ENCODE results near the gene BAIAP2. TPM values are rescaled to one million over a fixed set of nuclear protein-coding genes. Genes with fewer than 3 reads are reported as not detected.

The BAIAP2 gene
- total RNA-seq, 4 donors from 2014 or later: 35.8 to 86.8 (median 42.1) TPM

GRCh38 chr17:81139428-81139827 lies 104.5 kb downstream of the BAIAP2 start:
- TF ChIP-seq POLR2A (IDR thresholded peaks at IDR 0.05): no peak
- TF ChIP-seq, protein P1, sequence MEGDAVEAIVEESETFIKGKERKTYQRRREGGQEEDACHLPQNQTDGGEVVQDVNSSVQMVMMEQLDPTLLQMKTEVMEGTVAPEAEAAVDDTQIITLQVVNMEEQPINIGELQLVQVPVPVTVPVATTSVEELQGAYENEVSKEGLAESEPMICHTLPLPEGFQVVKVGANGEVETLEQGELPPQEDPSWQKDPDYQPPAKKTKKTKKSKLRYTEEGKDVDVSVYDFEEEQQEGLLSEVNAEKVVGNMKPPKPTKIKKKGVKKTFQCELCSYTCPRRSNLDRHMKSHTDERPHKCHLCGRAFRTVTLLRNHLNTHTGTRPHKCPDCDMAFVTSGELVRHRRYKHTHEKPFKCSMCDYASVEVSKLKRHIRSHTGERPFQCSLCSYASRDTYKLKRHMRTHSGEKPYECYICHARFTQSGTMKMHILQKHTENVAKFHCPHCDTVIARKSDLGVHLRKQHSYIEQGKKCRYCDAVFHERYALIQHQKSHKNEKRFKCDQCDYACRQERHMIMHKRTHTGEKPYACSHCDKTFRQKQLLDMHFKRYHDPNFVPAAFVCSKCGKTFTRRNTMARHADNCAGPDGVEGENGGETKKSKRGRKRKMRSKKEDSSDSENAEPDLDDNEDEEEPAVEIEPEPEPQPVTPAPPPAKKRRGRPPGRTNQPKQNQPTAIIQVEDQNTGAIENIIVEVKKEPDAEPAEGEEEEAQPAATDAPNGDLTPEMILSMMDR (IDR thresholded peaks at IDR 0.05): no peak
- H3K27me3 ChIP-seq: no peaks in the 10 kb centered on the region
- 82 to 93% methylated on average over 7 to 8 of the region's 8 CpGs for WGBS, 2 donors

GRCh38 chr17:81140018-81140417 lies 105.1 kb downstream of the BAIAP2 start:
- Histone ChIP-seq H3K4me3 (replicated peaks in 1 of 3) (no peak overlapping the region), H3K4me1 (peaks cover 0 to 9% of the 10 kb centered on the region in 2 donors), H3K27me3 (no peaks in the 10 kb centered on the region), H3K36me3 (no peaks in the 10 kb centered on the region), H3K27ac (no peak overlapping the region), H3K9me3 (no peaks in the 10 kb centered on the region)
- TF ChIP-seq, protein P1 (IDR thresholded peaks at IDR 0.05): no peak
- TF ChIP-seq POLR2A (IDR thresholded peaks at IDR 0.05): no peak
- intact Hi-C loops (cut with DNase I): loop anchor here (5.0 kb wide), 1 partner anchor 97 kb away; the partner anchor contains the start of genes NDUFAF8 and TEPSIN
- no peak for DNase-seq
- 77 to 84% methylated on average over 7 to 8 of the region's 8 CpGs for WGBS, 2 donors

More at GRCh38 chr17:81139428-81139827, 104.5 kb downstream of the BAIAP2 start:
- peaks cover 0 to 9% of the 10 kb centered on the region in 2 donors for H3K4me1 ChIP-seq
- H3K4me3 ChIP-seq (replicated peaks in 1 of 3): no peak overlapping the region
- H3K36me3 ChIP-seq: no peaks in the 10 kb centered on the region
- no peak overlapping the region for H3K27ac ChIP-seq
- intact Hi-C loops (cut with DNase I): no loop called here
- no peaks in the 10 kb centered on the region for H3K9me3 ChIP-seq
- DNase-seq: no peak

GRCh38 chr17:81140695-81141094 lies 105.7 kb downstream of the BAIAP2 start:
- DNase-seq: no peak
- H3K9me3 ChIP-seq: no peaks in the 10 kb centered on the region
- WGBS, 2 donors: 95 to 97% methylated on average over 28 to 30 of the region's 37 CpGs
- H3K36me3 ChIP-seq: no peaks in the 10 kb centered on the region
- TF ChIP-seq, protein P1 (IDR thresholded peaks at IDR 0.05): no peak
- no peak for TF ChIP-seq POLR2A (IDR thresholded peaks at IDR 0.05)
- H3K27me3 ChIP-seq: no peaks in the 10 kb centered on the region
- no peak overlapping the region for H3K4me3 ChIP-seq (replicated peaks in 1 of 3)
- intact Hi-C loops (cut with DNase I): loop anchor here (5.0 kb wide), 1 partner anchor 97 kb away; the partner anchor contains the start of genes NDUFAF8 and TEPSIN
- peaks cover 0 to 9% of the 10 kb centered on the region in 2 donors for H3K4me1 ChIP-seq
- H3K27ac ChIP-seq: no peak overlapping the region

DNA sequence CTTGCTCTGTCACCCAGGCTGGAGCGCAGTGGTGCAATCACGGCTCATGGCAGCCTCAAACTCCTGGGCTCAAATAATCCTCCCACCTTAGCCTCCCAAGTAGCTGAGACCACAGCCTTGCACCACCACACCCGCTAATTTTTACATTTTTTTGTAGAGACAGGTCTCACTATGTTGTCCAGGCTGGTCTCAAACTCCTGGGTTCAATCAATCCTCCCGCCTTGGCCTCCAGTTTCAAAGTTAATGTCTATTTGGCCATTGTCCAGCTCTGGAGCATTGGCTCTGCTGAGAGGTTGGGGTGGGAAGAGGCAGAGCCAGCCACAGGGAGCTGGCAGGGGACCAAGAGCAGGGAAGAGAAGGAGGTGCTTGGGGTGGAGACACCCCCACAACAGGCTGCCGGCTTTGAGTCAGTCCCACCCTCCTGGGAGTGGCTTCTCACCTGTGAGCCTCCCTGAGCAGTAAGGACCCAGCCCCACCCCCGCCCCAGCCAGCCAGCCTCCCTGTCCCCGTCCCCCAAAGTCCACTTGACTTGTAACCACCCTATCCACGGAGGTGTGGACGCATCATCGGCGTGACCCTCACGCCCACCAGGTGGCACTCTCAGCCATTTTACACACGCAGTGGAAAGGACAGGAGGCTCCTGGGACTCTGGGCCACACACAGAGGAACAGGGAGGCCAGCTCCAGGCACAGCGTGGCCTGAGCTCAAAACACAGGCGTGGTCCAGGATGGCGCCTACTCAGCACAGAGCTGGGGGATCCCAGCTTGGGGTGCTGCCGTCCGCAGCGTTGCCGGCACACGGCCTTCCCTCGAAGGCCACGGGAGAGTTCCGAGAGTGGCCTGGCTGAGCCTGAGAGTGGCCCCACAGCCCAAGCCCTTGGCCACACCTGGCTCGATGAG lies 107.6 kb downstream of the BAIAP2 start:
- Histone ChIP-seq H3K9me3 (no peaks in the 10 kb centered on the region), H3K4me3 (replicated peaks in 1 of 3) (no peak overlapping the region), H3K27me3 (no peaks in the 10 kb centered on the region), H3K36me3 (no peaks in the 10 kb centered on the region), H3K4me1 (peaks cover 0 to 9% of the 10 kb centered on the region in 2 donors), H3K27ac (no peak overlapping the region)
- no peak for TF ChIP-seq POLR2A (IDR thresholded peaks at IDR 0.05)
- TF ChIP-seq, protein P1 (IDR thresholded peaks at IDR 0.05): peak; percentile 39 to 61 (median 49)
- peak; percentile 81 to 84 for DNase-seq
- 36 to 62% methylated on average over 9 to 14 of the region's 25 CpGs for WGBS, 2 donors
- intact Hi-C loops (cut with DNase I): loop anchor here (5.0 kb wide), 1 partner anchor 95 kb away; the partner anchor contains the start of genes NDUFAF8 and TEPSIN

GRCh38 chr17:81143200-81143527 lies 108.2 kb downstream of the BAIAP2 start:
- Histone ChIP-seq H3K9me3 (no peaks in the 10 kb centered on the region), H3K27ac (no peak overlapping the region), H3K27me3 (no peaks in the 10 kb centered on the region), H3K4me1 (peaks cover 0 to 9% of the 10 kb centered on the region in 2 donors), H3K36me3 (no peaks in the 10 kb centered on the region), H3K4me3 (replicated peaks in 1 of 3) (no peak overlapping the region)
- intact Hi-C loops (cut with DNase I): loop anchor here (5.0 kb wide), 1 partner anchor 94 kb away; the partner anchor contains the start of genes NDUFAF8 and TEPSIN
- TF ChIP-seq POLR2A (IDR thresholded peaks at IDR 0.05): no peak
- TF ChIP-seq, protein P1 (IDR thresholded peaks at IDR 0.05): no peak
- DNase-seq: no peak
- 70% methylated on average over 4 of the region's 11 CpGs; no CpG with 5 or more reads in 1 of the 2 donors for WGBS, 2 donors

All from thyroid gland (tissue), 4 donors.